ENCODE results near the gene HIRA.
A peak's percentile ranks its signal among the peaks of the same experiment; 100 is the strongest.

HIRA gene

GRCh38 chr22:19387038-19387437 is 44.5 kb downstream of the HIRA start:
- DNase-seq (ENCODE audit: low read depth in 2 of 2), result peak in 1 of 2 donors; percentile 4
- H3K4me3 ChIP-seq (replicated peaks in 1 of 2; ENCODE audit: low read depth in 2 of 2, low read length in 2 of 2), result no peak overlapping the region
- no peak for TF ChIP-seq CTCF (IDR thresholded peaks at IDR 0.05; ENCODE audit: low read depth, low read length)

- TF ChIP-seq CTCF (IDR thresholded peaks at IDR 0.05; ENCODE audit: low read depth, low read length), result no peak
- no peak overlapping the region for H3K4me3 ChIP-seq (replicated peaks in 1 of 2; ENCODE audit: low read depth in 2 of 2, low read length in 2 of 2)
- no peak for DNase-seq (ENCODE audit: low read depth in 2 of 2)
Observed at GRCh38 chr22:19386248-19386647, 45.3 kb downstream of the HIRA start.

- no peak for DNase-seq (ENCODE audit: low read depth in 2 of 2)
- no peak overlapping the region for H3K4me3 ChIP-seq (replicated peaks in 1 of 2; ENCODE audit: low read depth in 2 of 2, low read length in 2 of 2)
- no peak for TF ChIP-seq CTCF (IDR thresholded peaks at IDR 0.05; ENCODE audit: low read depth, low read length)
Observed at GRCh38 chr22:19385221-19385906, 46.2 kb downstream of the HIRA start.

- no peak for DNase-seq (ENCODE audit: low read depth in 2 of 2)
- no peak overlapping the region for H3K4me3 ChIP-seq (replicated peaks in 1 of 2; ENCODE audit: low read depth in 2 of 2, low read length in 2 of 2)
- no peak for TF ChIP-seq CTCF (IDR thresholded peaks at IDR 0.05; ENCODE audit: low read depth, low read length)
Observed at GRCh38 chr22:19383292-19383691, 48.2 kb downstream of the HIRA start.

- DNase-seq (ENCODE audit: low read depth in 2 of 2), result no peak
- TF ChIP-seq CTCF (IDR thresholded peaks at IDR 0.05; ENCODE audit: low read depth, low read length), result no peak
- no peak overlapping the region for H3K4me3 ChIP-seq (replicated peaks in 1 of 2; ENCODE audit: low read depth in 2 of 2, low read length in 2 of 2)
Observed at GRCh38 chr22:19382240-19382639, 49.3 kb downstream of the HIRA start.

GRCh38 chr22:19378344-19378674 is 53.2 kb downstream of the HIRA start:
- no peak for TF ChIP-seq CTCF (IDR thresholded peaks at IDR 0.05; ENCODE audit: low read depth, low read length)
- no peak for DNase-seq (ENCODE audit: low read depth in 2 of 2)
- no peak overlapping the region for H3K4me3 ChIP-seq (replicated peaks in 1 of 2; ENCODE audit: low read depth in 2 of 2, low read length in 2 of 2)
